C4-2B (cell line): ENCODE results near the gene IFNGR1.
"Not testable (repeated sequence)": the region's sequence is repeated elsewhere in the genome, so short reads cannot be mapped to it uniquely, and the experiment has no call there.

Experiments
- H3K27ac ChIP-seq: fragments of 450-650 bp; 2 replicates; pipeline ENCODE4 v1.5.1; 2017
- ZFX ChIP-seq: fragments of 450-650 bp; IDR thresholded peaks from 2 replicates; pipeline ENCODE4 v1.6.1; 2017
- TF ChIP-seq, protein P1 (sequence below): fragments of 450-650 bp; conservative IDR thresholded peaks from 2 replicates; pipeline ENCODE4 v1.5.1; 2017; ENCODE audit warnings: mild to moderate bottlenecking

The IFNGR1 gene

DNA sequence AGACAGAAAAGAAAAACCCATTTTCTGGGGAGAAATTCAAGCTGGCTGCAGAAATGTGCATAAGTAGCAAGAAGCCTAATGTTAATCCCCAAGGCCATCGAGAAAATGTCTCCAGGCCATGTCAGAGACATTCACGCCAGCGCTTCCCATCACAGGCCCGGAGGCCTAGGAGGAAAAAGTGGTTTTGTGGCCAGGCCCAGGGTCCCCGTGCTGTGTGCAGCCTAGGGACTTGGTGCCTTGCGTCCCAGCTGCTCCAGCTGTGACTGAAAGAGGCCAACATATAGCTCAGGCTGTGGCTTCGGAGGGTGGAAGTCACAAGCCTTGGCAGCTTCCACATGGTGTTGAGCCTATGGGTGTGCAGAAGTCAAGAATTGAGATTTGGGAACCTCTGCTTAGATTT, 10.9 kb downstream of the IFNGR1 start:
- TF ChIP-seq, protein P1, sequence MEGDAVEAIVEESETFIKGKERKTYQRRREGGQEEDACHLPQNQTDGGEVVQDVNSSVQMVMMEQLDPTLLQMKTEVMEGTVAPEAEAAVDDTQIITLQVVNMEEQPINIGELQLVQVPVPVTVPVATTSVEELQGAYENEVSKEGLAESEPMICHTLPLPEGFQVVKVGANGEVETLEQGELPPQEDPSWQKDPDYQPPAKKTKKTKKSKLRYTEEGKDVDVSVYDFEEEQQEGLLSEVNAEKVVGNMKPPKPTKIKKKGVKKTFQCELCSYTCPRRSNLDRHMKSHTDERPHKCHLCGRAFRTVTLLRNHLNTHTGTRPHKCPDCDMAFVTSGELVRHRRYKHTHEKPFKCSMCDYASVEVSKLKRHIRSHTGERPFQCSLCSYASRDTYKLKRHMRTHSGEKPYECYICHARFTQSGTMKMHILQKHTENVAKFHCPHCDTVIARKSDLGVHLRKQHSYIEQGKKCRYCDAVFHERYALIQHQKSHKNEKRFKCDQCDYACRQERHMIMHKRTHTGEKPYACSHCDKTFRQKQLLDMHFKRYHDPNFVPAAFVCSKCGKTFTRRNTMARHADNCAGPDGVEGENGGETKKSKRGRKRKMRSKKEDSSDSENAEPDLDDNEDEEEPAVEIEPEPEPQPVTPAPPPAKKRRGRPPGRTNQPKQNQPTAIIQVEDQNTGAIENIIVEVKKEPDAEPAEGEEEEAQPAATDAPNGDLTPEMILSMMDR: no peak
- TF ChIP-seq ZFX: no peak

DNA sequence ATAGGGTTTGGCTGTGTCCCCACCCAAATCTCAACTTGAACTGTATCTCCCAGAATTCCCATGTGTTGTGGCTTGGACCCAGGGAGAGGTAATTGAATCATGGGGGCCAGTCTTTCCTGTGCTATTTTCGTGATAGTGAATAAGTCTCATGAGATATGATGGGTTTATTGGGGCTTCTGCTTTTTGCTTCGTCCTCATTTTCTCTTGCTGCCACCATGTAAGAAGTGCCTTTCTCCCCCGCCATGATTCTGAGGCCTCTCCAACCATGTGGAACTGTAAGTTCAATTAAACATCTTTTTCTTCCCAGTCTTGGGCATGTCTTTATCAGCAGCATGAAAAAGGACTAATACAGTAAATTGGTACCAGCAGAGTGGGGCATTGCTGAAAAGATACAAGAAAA, 11.7 kb downstream of the IFNGR1 start:
- not testable (repeated sequence) for H3K27ac ChIP-seq

More for the DNA sequence above, 10.9 kb downstream of the IFNGR1 start:
- H3K27ac ChIP-seq: no peak overlapping the region

DNA sequence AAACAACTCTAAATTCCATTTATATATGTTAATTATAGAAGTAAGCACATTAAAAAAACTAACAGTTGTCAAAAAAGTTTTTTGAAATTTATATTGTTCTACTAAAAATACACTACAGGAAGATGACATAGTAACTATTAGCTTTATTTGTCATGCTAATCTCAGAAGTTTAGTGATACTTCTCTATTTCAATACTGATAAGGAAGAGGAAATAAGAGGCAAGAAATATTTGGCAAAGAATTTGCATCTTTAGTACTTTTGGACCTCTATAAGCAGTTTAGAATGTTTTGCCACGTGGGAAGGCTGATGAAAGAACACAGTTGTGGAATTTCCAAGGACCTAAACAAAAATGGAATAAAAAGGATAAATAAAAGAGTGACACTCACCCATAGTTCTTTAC, 12.6 kb downstream of the IFNGR1 start:
- no peak overlapping the region for H3K27ac ChIP-seq
- TF ChIP-seq, protein P1: no peak
- TF ChIP-seq ZFX: no peak

DNA sequence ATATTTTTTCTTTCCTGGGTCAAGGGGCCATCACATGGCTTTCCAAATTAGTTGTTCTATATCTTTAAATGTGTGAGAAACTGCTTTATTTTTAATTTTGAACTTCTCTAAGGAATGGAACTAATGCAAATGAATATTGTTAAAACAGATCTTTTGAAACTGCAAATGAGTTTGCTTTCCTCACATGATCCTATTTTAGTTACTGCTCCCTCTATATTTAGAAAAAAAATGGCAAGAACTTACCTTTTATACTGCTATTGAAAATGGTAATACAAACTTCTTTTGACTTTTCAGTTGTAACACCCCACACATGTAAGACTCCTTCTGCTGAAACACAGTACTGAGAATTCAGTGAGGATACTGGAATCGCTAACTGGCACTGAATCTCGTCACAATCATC, 15.9 kb downstream of the IFNGR1 start:
- no peak overlapping the region for H3K27ac ChIP-seq
- TF ChIP-seq, protein P1: no peak
- no peak for TF ChIP-seq ZFX

DNA sequence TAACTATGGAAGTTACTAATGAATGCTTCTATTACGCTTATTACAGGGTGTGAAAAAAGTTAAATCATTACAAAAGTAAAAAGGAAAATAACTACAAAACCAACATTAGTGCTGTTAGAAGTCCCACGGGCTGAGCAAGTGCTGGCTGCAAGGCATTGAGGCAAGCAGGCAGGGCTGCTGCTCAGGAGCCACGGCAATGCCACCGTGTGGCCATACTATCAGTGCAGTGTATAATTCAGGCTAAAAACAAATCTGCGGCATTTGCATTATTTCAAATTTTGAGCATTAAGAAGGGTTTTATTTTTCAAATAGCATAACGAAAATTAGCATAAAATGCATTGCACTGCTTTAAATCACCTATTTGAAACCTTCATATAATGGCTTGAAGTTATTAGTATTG, 17.1 kb downstream of the IFNGR1 start:
- TF ChIP-seq ZFX: no peak
- TF ChIP-seq, protein P1: peak; percentile 72
- H3K27ac ChIP-seq: no peak overlapping the region

DNA sequence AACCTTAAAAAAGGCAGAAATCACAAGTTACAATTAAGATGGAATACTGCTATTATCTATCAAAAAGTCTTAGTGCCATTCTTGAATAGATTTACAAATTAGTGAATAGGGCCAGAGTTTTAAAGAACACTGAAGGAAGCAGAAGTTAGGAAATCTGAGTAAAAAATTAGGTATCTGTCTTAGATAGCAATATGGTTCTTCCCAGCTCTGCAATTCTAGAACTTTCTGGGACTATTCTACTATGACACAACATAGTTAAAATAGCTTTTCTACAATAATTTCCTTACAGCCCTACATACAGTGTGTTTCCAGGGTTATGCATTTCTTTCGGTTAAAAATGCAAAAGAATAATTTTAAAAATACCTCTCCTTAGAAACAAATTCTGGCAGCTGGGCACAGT, 18.2 kb downstream of the IFNGR1 start:
- no peak for TF ChIP-seq ZFX
- TF ChIP-seq, protein P1: no peak
- no peak overlapping the region for H3K27ac ChIP-seq

DNA sequence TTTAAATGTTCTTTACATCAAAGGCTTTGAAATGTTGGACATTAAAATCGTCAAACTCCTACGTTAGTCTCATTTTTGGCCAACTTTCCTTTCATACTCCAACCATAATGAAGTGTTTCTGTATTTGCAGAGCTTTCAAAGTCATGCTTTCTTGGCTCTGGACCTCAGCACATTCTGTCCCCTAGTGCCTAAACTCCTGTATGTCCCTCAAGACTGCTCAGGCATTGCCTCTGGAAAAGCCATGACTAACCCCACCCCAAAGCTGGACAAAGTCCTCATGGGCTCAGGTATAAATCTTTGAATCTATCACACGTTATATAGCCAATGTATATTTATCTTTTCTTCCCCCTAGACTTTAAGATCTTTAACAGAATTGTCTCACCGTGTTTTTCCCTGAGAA, 18.9 kb downstream of the IFNGR1 start:
- TF ChIP-seq ZFX: no peak
- TF ChIP-seq, protein P1: no peak
- H3K27ac ChIP-seq: no peak overlapping the region

DNA sequence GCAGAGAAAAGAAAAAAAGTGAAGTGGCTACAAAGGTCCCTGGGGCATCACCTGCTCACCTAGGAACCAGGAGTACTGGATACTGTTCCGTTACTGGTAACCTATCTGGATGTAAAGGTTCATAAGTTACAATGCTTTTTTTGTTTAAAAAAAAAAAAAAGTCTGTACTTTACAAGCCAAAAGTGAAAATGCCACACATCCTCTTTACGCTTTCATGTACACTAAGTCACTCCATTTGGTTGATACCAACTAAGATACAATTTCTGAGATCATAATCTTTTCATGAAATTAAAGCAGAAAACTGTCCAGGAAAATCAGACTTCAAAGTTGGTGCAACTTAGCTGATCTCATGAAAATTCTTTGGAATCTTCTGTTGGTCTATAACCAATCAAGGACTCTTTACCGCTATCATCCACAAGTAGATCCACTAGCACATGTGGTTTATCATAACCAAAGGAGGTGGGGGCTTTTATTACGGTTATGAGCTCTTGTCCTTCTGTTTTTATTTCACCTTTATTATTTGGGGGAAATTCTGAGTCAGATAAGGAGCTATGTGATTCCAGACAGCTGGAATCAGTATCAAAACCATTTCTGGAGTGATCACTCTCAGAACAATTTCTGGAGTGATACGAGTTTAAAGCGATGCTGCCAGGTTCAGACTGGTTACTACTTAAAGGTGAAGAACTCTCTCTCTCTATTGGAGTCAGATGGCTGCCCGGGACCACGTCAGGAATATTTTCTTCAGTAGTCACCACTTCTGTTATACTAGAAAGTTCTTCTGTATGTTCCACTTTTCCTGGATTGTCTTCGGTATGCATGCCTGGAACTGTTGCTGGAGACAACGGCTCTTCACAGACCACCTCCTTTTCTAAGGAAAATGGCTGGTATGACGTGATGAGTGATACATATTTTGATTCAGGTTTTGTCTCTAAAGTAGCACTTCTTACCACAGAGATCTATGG, 21.2 kb downstream of the IFNGR1 start:
- TF ChIP-seq ZFX: no peak
- TF ChIP-seq, protein P1: no peak
- no peak overlapping the region for H3K27ac ChIP-seq
